NCI-H146 treated with DMSO at 0.1 percent for 48 hours (cell line): ENCODE results near the gene FNDC3B.

Source experiments
- DNase-seq: peaks from one replicate; lab custom pipeline; 2025; ENCODE audit not compliant: unreplicated experiment; lab: John Stamatoyannopoulos, UW

Gene FNDC3B

GRCh38 chr3:172415323-172415722 lies 375.9 kb downstream of the FNDC3B start:
- DNase-seq = no peak

- DNase-seq = no peak
Observed at GRCh38 chr3:172437713-172438112, 398.3 kb downstream of the FNDC3B start.

GRCh38 chr3:172438186-172438585 lies 398.8 kb downstream of the FNDC3B start:
- DNase-seq = no peak

- DNase-seq = no peak
Observed at GRCh38 chr3:172441581-172441980, 402.2 kb downstream of the FNDC3B start.

GRCh38 chr3:172442606-172443005 lies 403.2 kb downstream of the FNDC3B start:
- no peak for DNase-seq

- DNase-seq = no peak
Observed at GRCh38 chr3:172444821-172445220, 405.4 kb downstream of the FNDC3B start.

GRCh38 chr3:172446198-172446597 lies 406.8 kb downstream of the FNDC3B start:
- no peak for DNase-seq

GRCh38 chr3:172447611-172448579 lies 408.5 kb downstream of the FNDC3B start, which contains the start of gene GHSR:
Gene GHSR (minus strand): TSS chr3:172448456. CDS start chr3:172448413, 43 bp downstream.
- DNase-seq = no peak

GRCh38 chr3:172448661-172449465 lies 409.5 kb downstream of the FNDC3B start:
- no peak for DNase-seq

- DNase-seq = no peak
Observed at GRCh38 chr3:172449466-172450149, 410.2 kb downstream of the FNDC3B start.
